ENCODE results near the gene KRT71.

KRT71 gene

GRCh38 chr12:52542785-52543318 is 10.1 kb downstream of the KRT71 start:
- DNase-seq (ENCODE audit: low read depth in 1 of 2, low spot score in 1 of 2): no peak
- in situ Hi-C loops (cut with HindIII; ENCODE audit: low pct_unique_long_range_greater_than_20kb, low sequenced_read_pairs): no loop called here
- no peak for TF ChIP-seq JUND (IDR thresholded peaks at IDR 0.05; ENCODE audit: low read depth)

- in situ Hi-C loops (cut with HindIII; ENCODE audit: low pct_unique_long_range_greater_than_20kb, low sequenced_read_pairs): no loop called here
- DNase-seq (ENCODE audit: low read depth in 1 of 2, low spot score in 1 of 2): no peak
- no peak for TF ChIP-seq JUND (IDR thresholded peaks at IDR 0.05; ENCODE audit: low read depth)
Observed at GRCh38 chr12:52542157-52542556, 10.8 kb downstream of the KRT71 start.

- TF ChIP-seq JUND (IDR thresholded peaks at IDR 0.05; ENCODE audit: low read depth): no peak
- in situ Hi-C loops (cut with HindIII; ENCODE audit: low pct_unique_long_range_greater_than_20kb, low sequenced_read_pairs): no loop called here
- DNase-seq (ENCODE audit: low read depth in 1 of 2, low spot score in 1 of 2): no peak
Observed at GRCh38 chr12:52541709-52542108, 11.2 kb downstream of the KRT71 start.

GRCh38 chr12:52540531-52540930 is 12.4 kb downstream of the KRT71 start:
- in situ Hi-C loops (cut with HindIII; ENCODE audit: low pct_unique_long_range_greater_than_20kb, low sequenced_read_pairs): no loop called here
- TF ChIP-seq JUND (IDR thresholded peaks at IDR 0.05; ENCODE audit: low read depth): no peak

GRCh38 chr12:52539821-52540173 is 13.1 kb downstream of the KRT71 start:
- in situ Hi-C loops (cut with HindIII; ENCODE audit: low pct_unique_long_range_greater_than_20kb, low sequenced_read_pairs): no loop called here
- no peak for TF ChIP-seq JUND (IDR thresholded peaks at IDR 0.05; ENCODE audit: low read depth)
- DNase-seq (ENCODE audit: low read depth in 1 of 2, low spot score in 1 of 2): no peak

More at GRCh38 chr12:52540531-52540930, 12.4 kb downstream of the KRT71 start:
- no peak for DNase-seq (ENCODE audit: low read depth in 1 of 2, low spot score in 1 of 2)

- no peak for TF ChIP-seq JUND (IDR thresholded peaks at IDR 0.05; ENCODE audit: low read depth)
- DNase-seq (ENCODE audit: low read depth in 1 of 2, low spot score in 1 of 2): peak in 1 of 2 experiments; percentile 18
- in situ Hi-C loops (cut with HindIII; ENCODE audit: low pct_unique_long_range_greater_than_20kb, low sequenced_read_pairs): no loop called here
Observed at GRCh38 chr12:52539083-52539820, 13.7 kb downstream of the KRT71 start.

GRCh38 chr12:52537101-52537500 is 15.8 kb downstream of the KRT71 start:
- in situ Hi-C loops (cut with HindIII; ENCODE audit: low pct_unique_long_range_greater_than_20kb, low sequenced_read_pairs): no loop called here
- no peak for DNase-seq (ENCODE audit: low read depth in 1 of 2, low spot score in 1 of 2)
- TF ChIP-seq JUND (IDR thresholded peaks at IDR 0.05; ENCODE audit: low read depth): no peak

- no peak for DNase-seq (ENCODE audit: low read depth in 1 of 2, low spot score in 1 of 2)
- TF ChIP-seq JUND (IDR thresholded peaks at IDR 0.05; ENCODE audit: low read depth): no peak
- in situ Hi-C loops (cut with HindIII; ENCODE audit: low pct_unique_long_range_greater_than_20kb, low sequenced_read_pairs): no loop called here
Observed at GRCh38 chr12:52535574-52535973, 17.4 kb downstream of the KRT71 start.

GRCh38 chr12:52534482-52534881 is 18.5 kb downstream of the KRT71 start:
- TF ChIP-seq JUND (IDR thresholded peaks at IDR 0.05; ENCODE audit: low read depth): no peak
- DNase-seq (ENCODE audit: low read depth in 1 of 2, low spot score in 1 of 2): no peak
- in situ Hi-C loops (cut with HindIII; ENCODE audit: low pct_unique_long_range_greater_than_20kb, low sequenced_read_pairs): no loop called here

- no peak for DNase-seq (ENCODE audit: low read depth in 1 of 2, low spot score in 1 of 2)
- in situ Hi-C loops (cut with HindIII; ENCODE audit: low pct_unique_long_range_greater_than_20kb, low sequenced_read_pairs): no loop called here
- no peak for TF ChIP-seq JUND (IDR thresholded peaks at IDR 0.05; ENCODE audit: low read depth)
Observed at GRCh38 chr12:52533686-52534470, 19.1 kb downstream of the KRT71 start.

- DNase-seq (ENCODE audit: low read depth in 1 of 2, low spot score in 1 of 2): no peak
- in situ Hi-C loops (cut with HindIII; ENCODE audit: low pct_unique_long_range_greater_than_20kb, low sequenced_read_pairs): no loop called here
- no peak for TF ChIP-seq JUND (IDR thresholded peaks at IDR 0.05; ENCODE audit: low read depth)
Observed at GRCh38 chr12:52532636-52533035, 20.3 kb downstream of the KRT71 start.

- in situ Hi-C loops (cut with HindIII; ENCODE audit: low pct_unique_long_range_greater_than_20kb, low sequenced_read_pairs): no loop called here
- TF ChIP-seq JUND (IDR thresholded peaks at IDR 0.05; ENCODE audit: low read depth): no peak
- DNase-seq (ENCODE audit: low read depth in 1 of 2, low spot score in 1 of 2): no peak
Observed at GRCh38 chr12:52531566-52532300, 21.2 kb downstream of the KRT71 start.

All from T47D (cell line).